Parathyroid adenoma (tissue), 2 donors: ENCODE measurements around the gene SNTG2.

Source experiments
- H2AFZ ChIP-seq: fragments of 300-600 bp; sonication (generic); one replicate; pipeline ENCODE4 v1.7.0; 2017; ENCODE audit warnings: antibody characterized with exemption, mild to moderate bottlenecking
- H3K27ac ChIP-seq: fragments of 300-600 bp; sonication (generic); one replicate; pipeline ENCODE4 v1.7.0; 2017
- H3K27me3 ChIP-seq: fragments of 300-600 bp; sonication (generic); one replicate; pipeline ENCODE4 v1.7.0; 2017; ENCODE audit warnings: low read length; ENCODE audit not compliant: control insufficient read depth, insufficient read depth
- H3K36me3 ChIP-seq: fragments of 300-600 bp; sonication (generic); one replicate; pipeline ENCODE4 v1.7.0; 2017; ENCODE audit warnings: low read length; ENCODE audit not compliant: control insufficient read depth, insufficient read depth
- H3K4me1 ChIP-seq: fragments of 300-600 bp; sonication (generic); one replicate; pipeline ENCODE4 v1.7.0; 2017; ENCODE audit warnings: control low read depth
- H3K4me2 ChIP-seq: fragments of 300-600 bp; sonication (generic); one replicate; pipeline ENCODE4 v1.7.0; 2017; ENCODE audit warnings: low read length
- H3K4me3 ChIP-seq: fragments of 300-600 bp; sonication (generic); one replicate; pipeline ENCODE4 v1.7.0; 2017; ENCODE audit warnings: low read depth, low read length
- H3K79me2 ChIP-seq: fragments of 300-600 bp; sonication (generic); one replicate; pipeline ENCODE4 v1.7.0; 2017; ENCODE audit warnings: control low read depth
- H3K9ac ChIP-seq: fragments of 300-600 bp; sonication (generic); one replicate; pipeline ENCODE4 v1.7.0; 2017; ENCODE audit warnings: mild to moderate bottlenecking
- H3K9me3 ChIP-seq: fragments of 300-600 bp; sonication (generic); one replicate; pipeline ENCODE4 v1.7.0; 2017; ENCODE audit warnings: low read length; ENCODE audit not compliant: control insufficient read depth
- TF ChIP-seq, protein P1 (sequence below): fragments of 300-600 bp; sonication (generic); IDR thresholded peaks from one replicate; pipeline ENCODE4 v1.7.0; 2017; ENCODE audit warnings: antibody characterized with exemption, mild to moderate bottlenecking
- donor health status: primary hyperparathyroidism.

The SNTG2 gene

DNA sequence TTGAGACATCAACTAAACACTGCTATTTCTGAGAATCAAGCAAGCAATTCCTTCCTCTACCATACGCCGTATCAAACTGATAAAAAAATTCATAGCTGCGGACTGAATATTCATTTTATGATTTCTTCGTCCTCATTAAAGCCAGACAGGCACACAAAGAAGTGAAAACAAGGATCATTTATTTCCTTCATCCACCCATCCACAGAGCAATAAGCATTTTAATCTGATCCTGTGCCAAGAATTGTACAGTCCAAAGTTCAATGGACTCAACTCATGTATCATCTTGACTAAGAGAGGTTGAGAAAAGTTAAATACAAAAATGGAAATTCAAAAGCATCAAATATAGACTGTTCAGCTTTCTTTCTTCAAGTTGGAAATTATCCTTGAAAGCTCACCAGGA, 19.7 kb upstream of the SNTG2 start:
- Histone ChIP-seq H3K9ac (no peak overlapping the region), H3K79me2 (no peaks in the 10 kb centered on the region), H3K4me2 (no peak overlapping the region), H3K27me3 (no peaks in the 10 kb centered on the region), H3K4me1 (no peaks in the 10 kb centered on the region), H3K27ac (no peak overlapping the region), H3K36me3 (no peaks in the 10 kb centered on the region), H3K4me3 (no peak overlapping the region), H2AFZ (no peak overlapping the region), H3K9me3 (no peaks in the 10 kb centered on the region)
- TF ChIP-seq, protein P1, sequence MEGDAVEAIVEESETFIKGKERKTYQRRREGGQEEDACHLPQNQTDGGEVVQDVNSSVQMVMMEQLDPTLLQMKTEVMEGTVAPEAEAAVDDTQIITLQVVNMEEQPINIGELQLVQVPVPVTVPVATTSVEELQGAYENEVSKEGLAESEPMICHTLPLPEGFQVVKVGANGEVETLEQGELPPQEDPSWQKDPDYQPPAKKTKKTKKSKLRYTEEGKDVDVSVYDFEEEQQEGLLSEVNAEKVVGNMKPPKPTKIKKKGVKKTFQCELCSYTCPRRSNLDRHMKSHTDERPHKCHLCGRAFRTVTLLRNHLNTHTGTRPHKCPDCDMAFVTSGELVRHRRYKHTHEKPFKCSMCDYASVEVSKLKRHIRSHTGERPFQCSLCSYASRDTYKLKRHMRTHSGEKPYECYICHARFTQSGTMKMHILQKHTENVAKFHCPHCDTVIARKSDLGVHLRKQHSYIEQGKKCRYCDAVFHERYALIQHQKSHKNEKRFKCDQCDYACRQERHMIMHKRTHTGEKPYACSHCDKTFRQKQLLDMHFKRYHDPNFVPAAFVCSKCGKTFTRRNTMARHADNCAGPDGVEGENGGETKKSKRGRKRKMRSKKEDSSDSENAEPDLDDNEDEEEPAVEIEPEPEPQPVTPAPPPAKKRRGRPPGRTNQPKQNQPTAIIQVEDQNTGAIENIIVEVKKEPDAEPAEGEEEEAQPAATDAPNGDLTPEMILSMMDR = no peak

DNA sequence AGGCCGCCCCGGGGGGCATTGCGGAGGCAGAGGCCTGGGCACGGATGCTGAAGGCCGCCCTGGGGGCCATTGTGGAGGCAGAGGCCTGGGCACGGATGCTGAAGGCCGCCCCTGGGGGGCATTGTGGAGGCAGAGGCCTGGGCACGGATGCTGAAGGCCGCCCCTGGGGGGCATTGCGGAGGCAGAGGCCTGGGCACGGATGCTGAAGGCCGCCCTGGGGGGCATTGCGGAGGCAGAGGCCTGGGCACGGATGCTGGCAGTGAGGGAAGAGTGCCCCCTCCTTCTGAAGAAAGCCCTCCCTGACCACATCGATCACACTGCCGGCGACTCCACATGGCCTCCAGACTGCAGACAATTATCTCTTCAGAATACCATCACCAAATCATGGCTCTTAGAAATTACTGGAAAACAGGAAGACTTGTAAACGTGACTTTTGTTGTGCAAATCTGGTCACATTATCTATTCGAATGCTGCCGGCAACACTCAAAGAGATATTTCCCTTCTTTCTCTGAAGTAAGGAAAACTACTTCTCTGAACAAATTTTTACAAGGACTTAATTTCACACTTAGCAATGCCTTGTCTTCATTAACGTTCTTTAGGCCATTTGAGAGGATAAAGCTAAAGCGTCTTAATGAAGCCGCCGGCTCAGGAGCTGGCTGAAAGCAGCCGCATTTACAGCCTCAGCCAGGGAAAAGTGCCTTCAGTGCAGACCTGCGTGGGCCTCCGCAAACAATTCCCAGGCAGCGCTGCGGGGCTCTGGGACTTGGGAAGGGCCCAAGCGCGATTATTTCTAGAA, 18.1 kb upstream of the SNTG2 start:
- no peaks in the 10 kb centered on the region for H3K4me1 ChIP-seq
- TF ChIP-seq, protein P1 = no peak
- no peak overlapping the region for H3K27ac ChIP-seq
- no peaks in the 10 kb centered on the region for H3K79me2 ChIP-seq
- H2AFZ ChIP-seq = no peak overlapping the region
- no peak overlapping the region for H3K4me2 ChIP-seq
- no peak overlapping the region for H3K9ac ChIP-seq
- H3K4me3 ChIP-seq = no peak overlapping the region
- no peaks in the 10 kb centered on the region for H3K27me3 ChIP-seq
- H3K9me3 ChIP-seq = no peaks in the 10 kb centered on the region
- H3K36me3 ChIP-seq = no peaks in the 10 kb centered on the region

DNA sequence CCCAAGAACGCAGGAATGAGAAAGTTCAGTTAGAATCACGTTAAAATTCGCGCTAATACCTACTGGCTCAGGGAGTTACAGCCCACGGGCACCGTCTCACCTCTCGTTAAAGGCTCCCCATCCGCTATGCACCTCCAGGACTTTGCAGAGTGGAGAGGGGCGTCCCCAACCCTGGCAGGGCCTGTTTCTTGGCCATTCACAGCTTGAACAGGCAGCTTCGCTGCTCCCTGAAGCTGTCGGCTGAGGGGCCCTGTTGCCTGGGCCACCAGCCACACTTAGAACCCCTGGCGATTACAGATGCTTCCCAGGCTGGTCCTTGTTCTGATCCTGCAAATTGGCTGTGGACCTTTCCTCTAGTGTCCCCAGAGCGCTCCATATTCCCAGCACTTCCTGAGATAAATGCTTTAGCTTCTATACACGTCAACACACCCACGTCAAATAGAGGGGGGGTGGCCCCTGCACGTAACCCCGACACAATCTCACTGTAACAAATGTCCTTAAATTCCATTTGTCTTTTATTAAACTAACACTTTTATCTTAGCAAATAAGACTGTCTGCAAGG, 16.8 kb upstream of the SNTG2 start:
- no peaks in the 10 kb centered on the region for H3K36me3 ChIP-seq
- no peak overlapping the region for H3K9ac ChIP-seq
- TF ChIP-seq, protein P1 = no peak
- no peak overlapping the region for H3K4me3 ChIP-seq
- no peaks in the 10 kb centered on the region for H3K9me3 ChIP-seq
- no peaks in the 10 kb centered on the region for H3K79me2 ChIP-seq
- H3K27ac ChIP-seq = no peak overlapping the region
- no peaks in the 10 kb centered on the region for H3K27me3 ChIP-seq
- H2AFZ ChIP-seq = no peak overlapping the region
- no peaks in the 10 kb centered on the region for H3K4me1 ChIP-seq
- H3K4me2 ChIP-seq = no peak overlapping the region

DNA sequence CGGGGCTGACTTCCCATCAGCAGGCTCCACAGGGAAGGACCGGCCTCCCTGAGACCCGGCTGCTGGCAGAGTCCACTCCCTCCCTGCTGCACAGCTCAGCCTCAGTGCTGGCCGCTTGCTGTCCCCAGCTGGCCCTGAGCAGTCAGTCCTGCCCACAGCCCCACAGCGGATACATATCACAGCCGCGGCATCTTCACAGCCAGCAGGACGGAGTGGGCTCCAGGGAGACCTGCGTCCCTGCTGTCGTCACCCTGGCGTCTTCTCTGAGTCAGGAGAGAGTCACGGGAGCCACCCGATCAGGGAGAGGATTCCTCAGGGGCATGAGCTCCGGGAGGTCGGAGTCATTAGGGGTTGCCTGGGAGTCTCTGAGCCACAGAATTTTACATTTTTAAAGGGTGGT, 13.1 kb upstream of the SNTG2 start:
- Histone ChIP-seq H3K27ac (no peak overlapping the region), H3K27me3 (no peaks in the 10 kb centered on the region), H3K4me1 (no peaks in the 10 kb centered on the region), H3K36me3 (no peaks in the 10 kb centered on the region), H3K79me2 (no peaks in the 10 kb centered on the region), H3K4me2 (no peak overlapping the region), H2AFZ (no peak overlapping the region), H3K4me3 (no peak overlapping the region), H3K9ac (no peak overlapping the region), H3K9me3 (no peaks in the 10 kb centered on the region)
- TF ChIP-seq, protein P1 = no peak
